ENCODE results near the gene APOC1.

Gene APOC1

DNA sequence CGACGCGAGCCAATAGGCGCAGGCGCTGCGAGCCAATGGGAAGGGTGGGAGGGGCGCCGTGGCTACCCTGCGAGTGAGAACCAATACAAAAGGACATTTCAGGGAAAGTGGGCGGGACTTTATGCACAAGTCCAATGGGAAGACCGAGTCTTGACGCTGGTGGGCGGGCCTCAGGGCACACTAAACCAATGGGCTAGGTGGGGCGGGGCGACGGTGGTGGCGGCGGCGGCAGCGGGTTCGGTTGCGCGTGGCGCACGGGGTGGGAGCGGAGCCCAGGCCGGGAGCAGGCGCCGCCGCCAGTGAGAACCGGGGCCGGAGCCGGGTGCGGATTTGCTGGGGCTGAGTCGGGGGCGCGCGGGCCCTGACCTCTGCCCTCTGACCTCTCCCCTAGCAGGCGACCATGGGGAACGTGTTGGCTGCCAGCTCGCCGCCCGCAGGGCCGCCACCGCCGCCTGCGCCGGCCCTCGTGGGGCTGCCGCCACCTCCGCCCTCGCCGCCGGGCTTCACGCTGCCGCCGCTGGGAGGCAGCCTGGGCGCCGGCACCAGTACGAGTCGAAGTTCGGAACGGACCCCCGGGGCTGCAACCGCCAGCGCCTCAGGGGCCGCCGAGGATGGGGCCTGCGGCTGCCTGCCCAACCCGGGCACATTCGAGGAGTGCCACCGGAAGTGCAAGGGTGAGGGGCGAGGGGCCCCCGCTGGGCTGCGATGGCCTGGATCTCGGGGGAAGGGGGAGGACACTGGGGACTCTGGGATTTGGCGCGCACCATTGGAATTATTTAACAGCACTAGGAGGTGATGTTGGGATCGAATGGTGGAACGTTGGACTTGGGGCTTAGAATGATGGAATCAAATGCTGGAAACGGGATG, 23.2 kb upstream of the APOC1 start, which contains the start of gene TOMM40:
TOMM40 (plus strand) TSS at position 239 of the 867 bp plus-strand sequence; CDS start at position 401, 162 bp downstream.
- H3K4me1 ChIP-seq (ENCODE audit: insufficient read depth, low read length): peaks cover 22% of the 10 kb centered on the region
- H3K4me3 ChIP-seq (ENCODE audit: low read depth in 1 of 2, low read length in 2 of 2): peak within 1 kb of the TSS; percentile 88 to 89
- peaks cover 38% of the 10 kb centered on the region for H3K36me3 ChIP-seq (ENCODE audit: insufficient read depth, low read length)
- peak within 1 kb of the TSS; percentile 51 for H3K9ac ChIP-seq (ENCODE audit: low read length)
- peak within 1 kb of the TSS; percentile 92 for H3K27ac ChIP-seq (ENCODE audit: low read depth, low read length)
- H3K27me3 ChIP-seq (ENCODE audit: control insufficient read depth in 1 of 2, insufficient read depth in 2 of 2, low read length in 2 of 2): no peaks in the 10 kb centered on the region
- no peaks in the 10 kb centered on the region for H3K9me3 ChIP-seq (ENCODE audit: low read length)

- H3K27me3 ChIP-seq (ENCODE audit: control insufficient read depth in 1 of 2, insufficient read depth in 2 of 2, low read length in 2 of 2): no peaks in the 10 kb centered on the region
- H3K4me3 ChIP-seq (ENCODE audit: low read depth in 1 of 2, low read length in 2 of 2): no peak overlapping the region
- no peaks in the 10 kb centered on the region for H3K9me3 ChIP-seq (ENCODE audit: low read length)
- peaks cover 22% of the 10 kb centered on the region for H3K4me1 ChIP-seq (ENCODE audit: insufficient read depth, low read length)
- H3K27ac ChIP-seq (ENCODE audit: low read depth, low read length): no peak overlapping the region
- no peak overlapping the region for H3K9ac ChIP-seq (ENCODE audit: low read length)
- peaks cover 47% of the 10 kb centered on the region for H3K36me3 ChIP-seq (ENCODE audit: insufficient read depth, low read length)
Observed at GRCh38 chr19:44892932-44893331, 21.5 kb upstream of the APOC1 start.

GRCh38 chr19:44893332-44894051, 20.9 kb upstream of the APOC1 start:
- Histone ChIP-seq H3K27ac (ENCODE audit: low read depth, low read length) (no peak overlapping the region), H3K4me1 (ENCODE audit: insufficient read depth, low read length) (peaks cover 22% of the 10 kb centered on the region), H3K27me3 (ENCODE audit: control insufficient read depth in 1 of 2, insufficient read depth in 2 of 2, low read length in 2 of 2) (no peaks in the 10 kb centered on the region), H3K36me3 (ENCODE audit: insufficient read depth, low read length) (peaks cover 44% of the 10 kb centered on the region), H3K9ac (ENCODE audit: low read length) (no peak overlapping the region), H3K4me3 (ENCODE audit: low read depth in 1 of 2, low read length in 2 of 2) (no peak overlapping the region), H3K9me3 (ENCODE audit: low read length) (no peaks in the 10 kb centered on the region)

- Histone ChIP-seq H3K4me1 (ENCODE audit: insufficient read depth, low read length) (peaks cover 22% of the 10 kb centered on the region), H3K27me3 (ENCODE audit: control insufficient read depth in 1 of 2, insufficient read depth in 2 of 2, low read length in 2 of 2) (no peaks in the 10 kb centered on the region), H3K9me3 (ENCODE audit: low read length) (no peaks in the 10 kb centered on the region), H3K9ac (ENCODE audit: low read length) (no peak overlapping the region), H3K36me3 (ENCODE audit: insufficient read depth, low read length) (peaks cover 44% of the 10 kb centered on the region), H3K4me3 (ENCODE audit: low read depth in 1 of 2, low read length in 2 of 2) (no peak overlapping the region), H3K27ac (ENCODE audit: low read depth, low read length) (no peak overlapping the region)
Observed at GRCh38 chr19:44894052-44894400, 20.4 kb upstream of the APOC1 start.

GRCh38 chr19:44894946-44895345, 19.5 kb upstream of the APOC1 start:
- Histone ChIP-seq H3K27ac (ENCODE audit: low read depth, low read length) (no peak overlapping the region), H3K36me3 (ENCODE audit: insufficient read depth, low read length) (peaks cover 46% of the 10 kb centered on the region)

DNA sequence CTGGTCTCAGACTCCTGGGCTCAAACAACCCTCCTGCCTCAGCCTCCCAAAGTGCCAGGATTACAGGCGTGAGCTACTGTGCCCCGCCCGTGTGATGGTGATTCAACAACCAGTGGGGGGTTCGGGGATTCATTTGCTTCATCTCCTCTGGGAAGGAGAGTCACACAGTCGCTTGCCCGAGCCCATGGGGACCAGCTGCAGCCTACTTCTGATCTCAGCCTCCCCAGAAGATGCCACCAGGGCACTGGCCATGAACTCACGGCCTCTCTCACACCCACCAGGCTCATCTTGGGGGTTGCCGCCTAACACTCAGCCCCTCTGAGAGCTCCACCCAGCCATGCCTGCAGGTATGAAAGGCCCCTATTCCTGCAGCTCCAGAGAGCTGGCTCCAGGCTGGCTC, 16.6 kb upstream of the APOC1 start:
- Histone ChIP-seq H3K36me3 (ENCODE audit: insufficient read depth, low read length) (peaks cover 65% of the 10 kb centered on the region), H3K27ac (ENCODE audit: low read depth, low read length) (no peak overlapping the region), H3K9me3 (ENCODE audit: low read length) (no peaks in the 10 kb centered on the region)

More at GRCh38 chr19:44894946-44895345, 19.5 kb upstream of the APOC1 start:
- no peaks in the 10 kb centered on the region for H3K27me3 ChIP-seq (ENCODE audit: control insufficient read depth in 1 of 2, insufficient read depth in 2 of 2, low read length in 2 of 2)
- no peak overlapping the region for H3K9ac ChIP-seq (ENCODE audit: low read length)
- H3K4me3 ChIP-seq (ENCODE audit: low read depth in 1 of 2, low read length in 2 of 2): no peak overlapping the region
- H3K4me1 ChIP-seq (ENCODE audit: insufficient read depth, low read length): peaks cover 15% of the 10 kb centered on the region
- H3K9me3 ChIP-seq (ENCODE audit: low read length): no peaks in the 10 kb centered on the region

GRCh38 chr19:44900328-44901244, 13.8 kb upstream of the APOC1 start:
- H3K9ac ChIP-seq (ENCODE audit: low read length): no peak overlapping the region
- H3K9me3 ChIP-seq (ENCODE audit: low read length): no peaks in the 10 kb centered on the region
- no peak overlapping the region for H3K4me3 ChIP-seq (ENCODE audit: low read depth in 1 of 2, low read length in 2 of 2)
- peaks cover 45% of the 10 kb centered on the region for H3K36me3 ChIP-seq (ENCODE audit: insufficient read depth, low read length)
- H3K27ac ChIP-seq (ENCODE audit: low read depth, low read length): no peak overlapping the region
- peaks cover 7% of the 10 kb centered on the region for H3K4me1 ChIP-seq (ENCODE audit: insufficient read depth, low read length)
- peaks cover under 1 to 10% of the 10 kb centered on the region in 2 donors for H3K27me3 ChIP-seq (ENCODE audit: control insufficient read depth in 1 of 2, insufficient read depth in 2 of 2, low read length in 2 of 2)

More for the DNA sequence above, 16.6 kb upstream of the APOC1 start:
- Histone ChIP-seq H3K9ac (ENCODE audit: low read length) (no peak overlapping the region), H3K4me3 (ENCODE audit: low read depth in 1 of 2, low read length in 2 of 2) (no peak overlapping the region), H3K27me3 (ENCODE audit: control insufficient read depth in 1 of 2, insufficient read depth in 2 of 2, low read length in 2 of 2) (no peaks in the 10 kb centered on the region), H3K4me1 (ENCODE audit: insufficient read depth, low read length) (peaks cover under 1% of the 10 kb centered on the region)

DNA sequence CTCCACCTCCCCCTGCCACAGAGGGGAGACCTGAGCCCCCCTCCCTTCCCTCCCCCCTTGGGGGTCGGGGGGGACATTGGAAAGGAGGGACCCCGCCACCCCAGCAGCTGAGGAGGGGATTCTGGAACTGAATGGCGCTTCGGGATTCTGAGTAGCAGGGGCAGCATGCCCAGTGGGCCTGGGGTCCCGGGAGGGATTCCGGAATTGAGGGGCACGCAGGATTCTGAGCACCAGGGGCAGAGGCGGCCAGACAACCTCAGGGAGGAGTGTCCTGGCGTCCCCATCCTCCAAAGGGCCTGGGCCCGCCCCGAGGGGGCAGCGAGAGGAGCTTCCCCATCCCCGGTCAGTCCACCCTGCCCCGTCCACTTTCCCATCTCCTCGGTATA, 11.2 kb upstream of the APOC1 start:
- Histone ChIP-seq H3K9ac (ENCODE audit: low read length) (no peak overlapping the region), H3K9me3 (ENCODE audit: low read length) (no peaks in the 10 kb centered on the region), H3K4me3 (ENCODE audit: low read depth in 1 of 2, low read length in 2 of 2) (no peak overlapping the region), H3K4me1 (ENCODE audit: insufficient read depth, low read length) (peaks cover 7% of the 10 kb centered on the region), H3K27me3 (ENCODE audit: control insufficient read depth in 1 of 2, insufficient read depth in 2 of 2, low read length in 2 of 2) (peaks cover 5 to 29% of the 10 kb centered on the region in 2 donors), H3K27ac (ENCODE audit: low read depth, low read length) (no peak overlapping the region), H3K36me3 (ENCODE audit: insufficient read depth, low read length) (peaks cover 26% of the 10 kb centered on the region)

DNA sequence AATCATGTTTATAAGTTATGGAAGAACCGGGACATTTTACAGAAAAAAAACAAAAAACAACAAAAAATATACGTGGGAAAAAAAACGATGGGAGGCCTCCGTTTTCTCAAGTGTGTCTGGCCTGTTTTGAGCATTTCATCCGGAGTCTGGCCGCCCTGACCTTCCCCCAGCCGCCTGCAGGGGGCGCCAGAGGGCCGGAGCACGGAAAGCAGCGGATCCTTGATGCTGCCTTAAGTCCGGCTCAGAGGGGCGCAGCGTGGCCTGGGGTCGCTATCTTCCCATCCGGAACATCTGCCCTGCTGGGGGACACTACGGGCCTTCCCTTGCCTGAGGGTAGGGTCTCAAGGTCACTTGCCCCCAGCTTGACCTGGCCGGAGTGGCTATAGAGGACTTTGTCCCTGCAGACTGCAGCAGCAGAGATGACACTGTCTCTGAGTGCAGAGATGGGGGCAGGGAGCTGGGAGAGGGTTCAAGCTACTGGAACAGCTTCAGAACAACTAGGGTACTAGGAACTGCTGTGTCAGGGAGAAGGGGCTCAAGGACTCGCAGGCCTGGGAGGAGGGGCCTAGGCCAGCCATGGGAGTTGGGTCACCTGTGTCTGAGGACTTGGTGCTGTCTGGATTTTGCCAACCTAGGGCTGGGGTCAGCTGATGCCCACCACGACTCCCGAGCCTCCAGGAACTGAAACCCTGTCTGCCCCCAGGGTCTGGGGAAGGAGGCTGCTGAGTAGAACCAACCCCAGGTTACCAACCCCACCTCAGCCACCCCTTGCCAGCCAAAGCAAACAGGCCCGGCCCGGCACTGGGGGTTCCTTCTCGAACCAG, 10.6 kb upstream of the APOC1 start:
- H3K27ac ChIP-seq (ENCODE audit: low read depth, low read length): no peak overlapping the region
- no peak overlapping the region for H3K4me3 ChIP-seq (ENCODE audit: low read depth in 1 of 2, low read length in 2 of 2)
- no peaks in the 10 kb centered on the region for H3K9me3 ChIP-seq (ENCODE audit: low read length)
- H3K27me3 ChIP-seq (ENCODE audit: control insufficient read depth in 1 of 2, insufficient read depth in 2 of 2, low read length in 2 of 2): peaks cover 5 to 29% of the 10 kb centered on the region in 2 donors
- peaks cover 7% of the 10 kb centered on the region for H3K4me1 ChIP-seq (ENCODE audit: insufficient read depth, low read length)
- no peak overlapping the region for H3K9ac ChIP-seq (ENCODE audit: low read length)
- peaks cover 26% of the 10 kb centered on the region for H3K36me3 ChIP-seq (ENCODE audit: insufficient read depth, low read length)

- H3K9ac ChIP-seq (ENCODE audit: low read length): no peak overlapping the region
- no peak overlapping the region for H3K4me3 ChIP-seq (ENCODE audit: low read depth in 1 of 2, low read length in 2 of 2)
- peaks cover 7% of the 10 kb centered on the region for H3K4me1 ChIP-seq (ENCODE audit: insufficient read depth, low read length)
- H3K27me3 ChIP-seq (ENCODE audit: control insufficient read depth in 1 of 2, insufficient read depth in 2 of 2, low read length in 2 of 2): peaks cover 5 to 29% of the 10 kb centered on the region in 2 donors
- peaks cover 26% of the 10 kb centered on the region for H3K36me3 ChIP-seq (ENCODE audit: insufficient read depth, low read length)
- no peak overlapping the region for H3K27ac ChIP-seq (ENCODE audit: low read depth, low read length)
- H3K9me3 ChIP-seq (ENCODE audit: low read length): no peaks in the 10 kb centered on the region
Observed at GRCh38 chr19:44904426-44904994, 9.9 kb upstream of the APOC1 start.

All from muscle layer of colon (tissue), 2 donors.